PFSK-1 (cell line): ENCODE measurements around the gene VASH1.

Experiments used
- FOXP2 ChIP-seq: optimal IDR thresholded peaks from 2 replicates; pipeline ENCODE3; 2011; ENCODE audit warnings: borderline replicate concordance, control low read depth, inconsistent platforms; ENCODE audit not compliant: insufficient read depth; ENCODE audit errors: extremely low read length, extremely low read depth
- POLR2AphosphoS5 ChIP-seq: IDR thresholded peaks from 2 replicates; pipeline ENCODE4 v1.6.1; 2012; ENCODE audit warnings: low read depth, mild to moderate bottlenecking, control low read depth, low read length, moderate library complexity
- SIN3A ChIP-seq: IDR thresholded peaks from 2 replicates; pipeline ENCODE4 v1.6.1; 2012; ENCODE audit warnings: mild to moderate bottlenecking, low read length, moderate library complexity, borderline replicate concordance; ENCODE audit not compliant: insufficient read depth
- TAF1 ChIP-seq: IDR thresholded peaks from 2 replicates; pipeline ENCODE4 v1.6.1; 2012; ENCODE audit warnings: low read length, control low read depth, borderline replicate concordance; ENCODE audit not compliant: insufficient read depth
- TF ChIP-seq, protein P1 (sequence below), 2 experiments: IDR thresholded peaks; 2 replicates each; pipeline versions ENCODE4 v1.6.1 to v1.8.0; 2011 to 2012; ENCODE audit warnings: low read depth in 2 of 2, low read length in 2 of 2, control low read depth in 1 of 2, inconsistent platforms in 1 of 2, mild to moderate bottlenecking in 1 of 2, moderate library complexity in 1 of 2; ENCODE audit not compliant: insufficient read depth in 1 of 2

Gene VASH1

DNA sequence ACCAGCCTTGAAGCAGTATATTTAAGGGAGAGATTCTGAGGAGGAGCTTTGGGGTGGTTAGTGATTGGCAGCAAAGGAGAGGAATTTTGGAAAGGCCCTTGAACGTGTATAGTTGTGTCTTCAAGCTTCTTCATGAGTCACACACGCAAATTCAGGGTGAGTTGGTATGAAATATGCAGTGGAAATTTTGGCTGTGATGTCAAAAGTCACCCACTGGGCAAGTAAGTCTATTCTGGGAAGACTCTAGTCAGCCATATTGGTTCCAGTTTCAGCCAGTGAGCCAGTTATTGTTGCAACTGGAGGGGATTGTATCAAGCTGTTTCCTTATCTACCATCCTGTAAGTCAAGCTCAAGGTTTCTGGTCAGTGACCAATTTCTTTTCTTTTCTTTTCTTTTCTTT, 32.0 kb upstream of the VASH1 start:
- TF ChIP-seq TAF1 = no peak
- no peak for TF ChIP-seq POLR2AphosphoS5
- TF ChIP-seq, protein P1, sequence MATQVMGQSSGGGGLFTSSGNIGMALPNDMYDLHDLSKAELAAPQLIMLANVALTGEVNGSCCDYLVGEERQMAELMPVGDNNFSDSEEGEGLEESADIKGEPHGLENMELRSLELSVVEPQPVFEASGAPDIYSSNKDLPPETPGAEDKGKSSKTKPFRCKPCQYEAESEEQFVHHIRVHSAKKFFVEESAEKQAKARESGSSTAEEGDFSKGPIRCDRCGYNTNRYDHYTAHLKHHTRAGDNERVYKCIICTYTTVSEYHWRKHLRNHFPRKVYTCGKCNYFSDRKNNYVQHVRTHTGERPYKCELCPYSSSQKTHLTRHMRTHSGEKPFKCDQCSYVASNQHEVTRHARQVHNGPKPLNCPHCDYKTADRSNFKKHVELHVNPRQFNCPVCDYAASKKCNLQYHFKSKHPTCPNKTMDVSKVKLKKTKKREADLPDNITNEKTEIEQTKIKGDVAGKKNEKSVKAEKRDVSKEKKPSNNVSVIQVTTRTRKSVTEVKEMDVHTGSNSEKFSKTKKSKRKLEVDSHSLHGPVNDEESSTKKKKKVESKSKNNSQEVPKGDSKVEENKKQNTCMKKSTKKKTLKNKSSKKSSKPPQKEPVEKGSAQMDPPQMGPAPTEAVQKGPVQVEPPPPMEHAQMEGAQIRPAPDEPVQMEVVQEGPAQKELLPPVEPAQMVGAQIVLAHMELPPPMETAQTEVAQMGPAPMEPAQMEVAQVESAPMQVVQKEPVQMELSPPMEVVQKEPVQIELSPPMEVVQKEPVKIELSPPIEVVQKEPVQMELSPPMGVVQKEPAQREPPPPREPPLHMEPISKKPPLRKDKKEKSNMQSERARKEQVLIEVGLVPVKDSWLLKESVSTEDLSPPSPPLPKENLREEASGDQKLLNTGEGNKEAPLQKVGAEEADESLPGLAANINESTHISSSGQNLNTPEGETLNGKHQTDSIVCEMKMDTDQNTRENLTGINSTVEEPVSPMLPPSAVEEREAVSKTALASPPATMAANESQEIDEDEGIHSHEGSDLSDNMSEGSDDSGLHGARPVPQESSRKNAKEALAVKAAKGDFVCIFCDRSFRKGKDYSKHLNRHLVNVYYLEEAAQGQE (IDR thresholded peaks at IDR 0.05; ENCODE audit: insufficient read depth in 1 of 2, low read depth in 2 of 2, low read length in 2 of 2) = no peak
- no peak for TF ChIP-seq FOXP2

DNA sequence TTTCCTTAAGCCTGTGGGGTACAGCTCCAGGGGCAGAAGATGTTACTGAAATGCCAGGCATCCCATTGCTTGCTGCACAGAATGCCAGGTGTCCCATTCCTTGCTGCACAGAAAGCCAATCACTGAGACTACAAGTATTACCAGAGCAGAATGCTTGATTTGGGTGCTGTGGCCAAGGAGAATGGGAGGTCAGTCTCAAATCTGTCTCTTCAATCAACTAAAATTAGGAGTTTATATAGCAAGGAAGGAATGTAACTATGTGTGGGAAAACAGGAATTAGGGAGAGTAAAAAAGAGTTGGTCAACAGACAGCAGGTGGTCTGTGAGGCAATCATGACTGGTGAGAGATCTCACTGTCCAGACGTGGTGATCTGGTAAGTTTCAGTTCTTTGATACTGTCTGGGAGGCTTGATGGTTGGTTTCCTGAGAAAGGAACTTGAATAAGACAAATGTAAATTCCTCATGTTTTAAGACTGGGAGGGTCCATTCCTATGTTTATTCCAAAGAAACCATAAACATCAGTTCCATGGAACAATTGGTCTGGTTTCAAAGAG, 31.2 kb upstream of the VASH1 start:
- no peak for TF ChIP-seq SIN3A
- TF ChIP-seq, protein P1 (IDR thresholded peaks at IDR 0.05; ENCODE audit: insufficient read depth in 1 of 2, low read depth in 2 of 2, low read length in 2 of 2) = no peak
- TF ChIP-seq POLR2AphosphoS5 = no peak
- TF ChIP-seq TAF1 = no peak
- no peak for TF ChIP-seq FOXP2

DNA sequence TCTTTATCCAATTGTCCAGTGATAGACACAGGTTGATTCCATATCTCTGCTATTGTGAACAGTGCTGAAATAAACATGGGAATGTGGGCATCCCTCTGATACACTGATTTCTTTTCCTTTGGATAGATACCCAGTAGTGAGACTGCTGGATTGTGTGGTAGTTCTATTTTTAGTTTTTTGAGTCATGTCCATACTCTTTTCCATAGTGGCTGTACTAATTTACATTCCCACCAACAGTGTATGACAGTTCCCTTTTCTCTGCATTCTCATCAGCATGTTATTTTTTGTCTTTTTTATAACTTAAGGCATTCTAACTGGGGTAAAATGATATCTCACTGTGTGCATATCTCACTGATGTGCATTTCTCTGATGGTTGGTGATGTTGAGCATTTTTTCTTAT, 24.8 kb upstream of the VASH1 start:
- TF ChIP-seq, protein P1 (IDR thresholded peaks at IDR 0.05; ENCODE audit: insufficient read depth in 1 of 2, low read depth in 2 of 2, low read length in 2 of 2) = no peak
- TF ChIP-seq TAF1 (no peak), FOXP2 (no peak), POLR2AphosphoS5 (no peak), SIN3A (no peak)

DNA sequence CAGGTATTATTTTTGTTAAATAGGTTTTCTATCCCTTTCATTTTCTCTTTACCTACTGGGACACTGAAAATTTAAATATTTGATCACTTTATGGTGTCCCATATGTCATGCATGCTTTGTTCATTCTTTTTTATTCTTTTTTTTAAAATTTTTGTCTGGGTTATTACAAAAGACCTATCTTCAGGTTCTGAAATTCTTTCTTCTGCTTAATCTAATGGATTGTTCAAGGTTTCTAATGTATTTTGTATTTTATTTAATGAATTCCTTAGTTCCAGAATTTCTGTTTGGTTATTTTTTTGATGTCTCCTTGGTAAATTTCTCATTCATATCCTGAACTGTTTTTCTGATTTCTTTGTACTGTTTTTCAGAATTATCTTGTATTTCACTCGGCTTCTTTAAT, 20.2 kb upstream of the VASH1 start:
- TF ChIP-seq, protein P1 (IDR thresholded peaks at IDR 0.05; ENCODE audit: insufficient read depth in 1 of 2, low read depth in 2 of 2, low read length in 2 of 2) = no peak
- TF ChIP-seq FOXP2 (no peak), SIN3A (no peak), TAF1 (no peak), POLR2AphosphoS5 (no peak)

DNA sequence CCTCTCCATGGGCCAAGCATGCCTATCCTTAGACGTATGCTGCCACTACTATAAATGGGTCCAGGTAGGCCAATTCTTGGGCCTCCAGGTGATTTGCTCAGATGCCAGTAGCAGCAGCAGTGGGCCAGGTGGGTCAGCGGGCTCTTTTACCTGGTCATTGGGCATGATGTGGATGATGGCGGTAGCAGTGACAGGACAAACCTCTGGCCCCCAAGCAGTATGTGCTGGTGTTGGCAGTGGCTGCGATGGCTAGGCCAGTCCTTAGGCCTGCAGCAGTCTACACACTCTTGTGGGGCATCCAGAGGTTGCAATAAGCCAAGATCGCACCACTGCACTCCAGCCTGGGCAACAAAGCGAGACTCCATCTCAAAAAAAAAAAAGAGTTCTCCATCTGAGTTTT, 19.1 kb upstream of the VASH1 start:
- TF ChIP-seq, protein P1 (IDR thresholded peaks at IDR 0.05; ENCODE audit: insufficient read depth in 1 of 2, low read depth in 2 of 2, low read length in 2 of 2) = no peak
- TF ChIP-seq SIN3A (no peak), POLR2AphosphoS5 (no peak), TAF1 (no peak), FOXP2 (no peak)
